ENCODE results near the gene FIGNL2.

- TF ChIP-seq CTCF (IDR thresholded peaks at IDR 0.05 in 4 of 5, conservative IDR thresholded peaks at IDR 0.05 in 1 of 5) (no peak), POLR2A (IDR thresholded peaks at IDR 0.05) (no peak)
These were observed 28.6 kb downstream of the FIGNL2 start for GRCh38 chr12:51819736-51820525.
